Retinal pigment epithelial cell (primary cell): ENCODE measurements around the gene CSRNP3.
"Not testable (repeated sequence)": the region's sequence is repeated elsewhere in the genome, so short reads cannot be mapped to it uniquely, and the experiment has no call there.

Experiments used
- DNase-seq: peaks from one replicate; pipeline ENCODE4 v3.0.0-alpha.2; 2010; ENCODE audit warnings: low read depth
- H3K4me3 ChIP-seq: 2 replicates; pipeline ENCODE4 v1.5.1; 2011; ENCODE audit warnings: mild to moderate bottlenecking, low read length, control low read depth, moderate library complexity
- TF ChIP-seq, protein P1 (sequence below): conservative IDR thresholded peaks from 2 replicates; pipeline ENCODE4 v1.5.1; 2011; ENCODE audit warnings: low read depth, low read length, control low read depth, inconsistent platforms

The CSRNP3 gene

DNA sequence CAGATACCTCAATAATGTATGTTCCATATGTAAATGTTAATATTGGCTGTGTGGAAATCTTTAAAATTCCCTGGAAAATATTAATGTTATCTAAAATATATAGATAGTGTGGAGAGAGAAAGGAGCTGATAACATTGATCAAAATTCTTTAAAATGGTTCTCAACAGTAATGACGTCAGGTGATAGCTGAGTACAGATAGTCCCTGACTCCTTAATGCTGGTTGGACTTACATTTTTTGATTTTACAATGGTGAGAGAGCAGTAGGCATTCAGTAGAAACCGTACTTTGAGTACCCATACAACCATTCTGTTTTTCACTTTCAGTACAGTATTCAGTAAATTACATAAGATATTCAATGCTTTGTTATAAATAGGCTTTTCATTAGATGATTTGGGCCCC lies 177.9 kb downstream of the CSRNP3 start:
- no peak overlapping the region for H3K4me3 ChIP-seq
- no peak for DNase-seq

DNA sequence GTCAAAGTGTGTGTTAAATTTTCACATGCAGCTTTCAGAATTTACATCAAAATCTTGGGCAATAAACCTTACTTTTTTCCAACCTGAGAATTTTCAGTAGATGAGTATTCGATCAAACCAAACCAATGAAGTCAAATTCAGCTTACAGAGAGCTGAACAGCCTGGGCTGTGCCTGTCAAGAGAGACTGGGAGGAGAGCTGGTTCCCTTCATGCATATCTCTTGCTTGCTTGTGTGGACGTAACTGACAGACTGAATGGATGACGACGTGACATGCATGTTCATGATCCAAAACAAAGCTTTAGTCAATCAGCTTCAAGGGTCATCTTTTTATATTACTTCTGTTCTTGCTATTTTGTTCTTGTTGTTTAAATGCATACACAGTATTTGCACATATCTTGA lies 179.3 kb downstream of the CSRNP3 start:
- H3K4me3 ChIP-seq, result no peak overlapping the region
- no peak for DNase-seq
- TF ChIP-seq, protein P1, sequence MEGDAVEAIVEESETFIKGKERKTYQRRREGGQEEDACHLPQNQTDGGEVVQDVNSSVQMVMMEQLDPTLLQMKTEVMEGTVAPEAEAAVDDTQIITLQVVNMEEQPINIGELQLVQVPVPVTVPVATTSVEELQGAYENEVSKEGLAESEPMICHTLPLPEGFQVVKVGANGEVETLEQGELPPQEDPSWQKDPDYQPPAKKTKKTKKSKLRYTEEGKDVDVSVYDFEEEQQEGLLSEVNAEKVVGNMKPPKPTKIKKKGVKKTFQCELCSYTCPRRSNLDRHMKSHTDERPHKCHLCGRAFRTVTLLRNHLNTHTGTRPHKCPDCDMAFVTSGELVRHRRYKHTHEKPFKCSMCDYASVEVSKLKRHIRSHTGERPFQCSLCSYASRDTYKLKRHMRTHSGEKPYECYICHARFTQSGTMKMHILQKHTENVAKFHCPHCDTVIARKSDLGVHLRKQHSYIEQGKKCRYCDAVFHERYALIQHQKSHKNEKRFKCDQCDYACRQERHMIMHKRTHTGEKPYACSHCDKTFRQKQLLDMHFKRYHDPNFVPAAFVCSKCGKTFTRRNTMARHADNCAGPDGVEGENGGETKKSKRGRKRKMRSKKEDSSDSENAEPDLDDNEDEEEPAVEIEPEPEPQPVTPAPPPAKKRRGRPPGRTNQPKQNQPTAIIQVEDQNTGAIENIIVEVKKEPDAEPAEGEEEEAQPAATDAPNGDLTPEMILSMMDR, result no peak

More for the DNA sequence above, 177.9 kb downstream of the CSRNP3 start:
- TF ChIP-seq, protein P1, result no peak

DNA sequence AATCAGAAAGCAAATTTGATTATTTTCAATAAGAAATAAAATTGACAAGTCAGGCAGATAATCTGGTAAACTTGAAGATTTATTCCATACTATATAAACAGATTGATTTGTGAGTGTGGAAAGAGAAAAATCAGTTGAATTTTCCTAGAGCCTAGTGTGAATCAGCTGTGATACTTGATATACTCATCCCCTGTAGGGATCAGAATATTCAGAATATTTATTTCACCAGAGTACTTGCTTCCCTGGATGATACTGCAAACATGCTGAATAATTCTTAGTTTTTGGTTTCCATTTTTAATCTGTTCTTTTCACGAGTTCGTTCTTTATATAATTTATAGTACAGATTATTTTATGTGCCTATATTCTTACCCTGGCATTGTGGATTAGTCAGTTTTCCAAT lies 181.7 kb downstream of the CSRNP3 start:
- TF ChIP-seq, protein P1, result no peak
- no peak for DNase-seq
- H3K4me3 ChIP-seq, result no peak overlapping the region

DNA sequence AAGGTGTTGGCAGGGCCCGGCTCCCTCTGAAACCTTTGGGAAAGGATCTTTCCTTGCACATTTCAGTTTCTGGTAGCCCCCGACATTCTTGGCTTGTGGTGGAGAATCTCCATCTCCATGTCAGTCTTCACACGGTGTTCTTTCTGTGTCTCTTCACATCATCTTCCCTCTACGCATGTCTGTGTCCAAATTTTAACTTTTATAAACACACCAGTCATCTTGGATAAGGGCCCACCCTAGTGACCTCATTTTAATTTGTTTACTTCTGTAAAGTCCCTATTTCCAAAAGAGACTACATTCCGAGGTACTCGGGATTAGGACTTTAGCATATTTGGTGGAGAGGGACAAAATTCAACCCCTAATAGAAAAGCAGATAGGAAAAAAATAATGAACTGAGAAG lies 186.2 kb downstream of the CSRNP3 start:
- DNase-seq, result no peak
- TF ChIP-seq, protein P1, result no peak
- no peak overlapping the region for H3K4me3 ChIP-seq

DNA sequence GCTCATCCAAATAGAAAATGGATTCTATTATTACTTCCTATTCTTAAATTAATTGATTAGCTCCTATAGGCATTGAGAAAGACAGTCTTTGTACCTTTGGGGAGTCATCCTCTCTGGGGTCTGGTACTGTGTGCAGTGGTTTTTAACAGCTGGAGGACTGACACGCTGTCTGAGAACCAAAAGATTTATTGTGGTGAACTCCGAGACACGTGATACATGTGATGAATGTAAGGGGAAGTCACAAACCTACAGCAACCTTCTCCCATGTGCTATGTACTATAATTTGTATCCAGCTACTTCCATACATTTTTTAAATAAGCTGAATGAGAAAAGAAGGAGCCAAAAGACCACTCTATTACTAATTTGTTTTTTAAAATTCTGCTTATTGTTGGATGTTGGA lies 190.9 kb downstream of the CSRNP3 start:
- TF ChIP-seq, protein P1, result no peak
- no peak for DNase-seq
- no peak overlapping the region for H3K4me3 ChIP-seq

DNA sequence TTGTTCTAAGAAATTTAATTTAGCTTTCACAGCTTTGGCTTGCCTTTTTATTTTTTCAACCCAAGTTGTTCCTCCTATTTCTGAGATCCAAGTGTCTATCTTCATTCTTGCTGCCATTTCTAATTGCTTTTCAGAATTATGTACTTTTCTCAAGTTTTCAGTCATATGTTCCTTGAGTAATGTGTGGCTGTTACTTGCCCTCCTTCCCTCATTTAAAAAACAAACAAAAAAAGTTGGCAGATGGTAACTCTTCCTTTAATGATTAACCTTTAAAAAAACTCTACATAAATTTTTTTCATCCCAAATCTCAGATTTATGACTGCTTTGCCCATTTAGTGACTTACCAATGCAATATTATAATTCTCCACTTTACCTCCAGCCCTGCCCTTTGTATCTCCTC lies 193.2 kb downstream of the CSRNP3 start:
- no peak for DNase-seq
- TF ChIP-seq, protein P1, result no peak
- H3K4me3 ChIP-seq, result no peak overlapping the region

DNA sequence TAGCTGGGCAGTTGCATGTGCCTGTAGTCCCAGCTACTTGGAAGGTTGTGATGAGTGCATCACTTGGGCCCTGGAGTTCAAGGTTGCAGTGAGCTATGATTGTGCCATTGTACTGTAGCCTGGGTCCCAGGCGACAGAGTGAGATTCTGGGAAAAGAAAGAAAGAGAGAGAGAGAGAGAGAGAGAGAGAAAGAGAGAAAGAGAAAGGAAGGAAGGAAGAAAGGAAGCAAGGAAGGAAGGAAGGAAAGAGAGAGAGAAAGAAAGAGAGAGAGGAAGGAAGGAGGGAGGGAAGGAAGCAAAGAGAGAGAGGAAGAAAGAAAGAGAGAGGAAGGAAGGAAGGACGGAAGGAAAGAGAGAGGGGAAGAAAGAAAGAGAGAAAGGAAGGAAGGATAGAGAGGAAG lies 196.1 kb downstream of the CSRNP3 start:
- no peak overlapping the region for H3K4me3 ChIP-seq
- no peak for DNase-seq
- TF ChIP-seq, protein P1, result no peak

DNA sequence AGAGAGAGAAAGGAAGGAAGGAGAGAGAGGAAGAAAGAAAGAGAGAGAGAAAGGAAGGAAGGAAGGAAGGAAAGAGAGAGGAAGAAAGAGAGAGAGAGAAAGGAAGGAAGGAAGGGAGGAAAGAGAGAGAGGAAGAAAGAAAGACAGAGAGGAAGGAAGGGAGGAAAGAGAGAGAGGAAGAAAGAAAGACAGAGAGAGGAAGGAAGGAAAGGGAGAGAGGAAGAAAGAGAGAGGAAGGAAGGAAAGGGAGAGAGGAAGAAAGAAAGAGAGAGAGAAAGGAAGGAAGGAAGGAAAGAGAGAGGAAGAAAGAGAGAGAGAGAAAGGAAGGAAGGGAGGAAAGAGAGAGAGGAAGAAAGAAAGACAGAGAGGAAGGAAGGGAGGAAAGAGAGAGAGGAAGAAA lies 196.6 kb downstream of the CSRNP3 start:
- H3K4me3 ChIP-seq, DNase-seq: not testable (repeated sequence)
